DND-41 (cell line): ENCODE data around the gene ST6GALNAC3.
"Not testable (repeated sequence)": the region's sequence is repeated elsewhere in the genome, so short reads cannot be mapped to it uniquely, and the experiment has no call there.

Experiments
- ATAC-seq: fragments of 200-7000 bp; cut with Tn5 transposase; 3 replicates; pipeline ENCODE4 v1.9.1; 2021; ENCODE audit warnings: low read depth; ENCODE audit not compliant: insufficient read depth
- DNase-seq: peaks from one replicate; pipeline ENCODE4 v3.0.0-alpha.2; 2020
- H2AFZ ChIP-seq: 2 replicates; pipeline ENCODE4 v1.6.0; 2012; ENCODE audit warnings: low read depth, low read length
- H3K27ac ChIP-seq: 2 replicates; pipeline ENCODE4 v1.5.1; 2012; ENCODE audit warnings: low read length, inconsistent platforms
- H3K27me3 ChIP-seq: fragments of 200-600 bp; sonication (generic); 2 replicates; pipeline ENCODE4 v1.6.0; 2012; ENCODE audit warnings: low read length, mild to moderate bottlenecking, inconsistent platforms; ENCODE audit not compliant: insufficient read depth, poor library complexity
- H3K36me3 ChIP-seq: 2 replicates; pipeline ENCODE4 v1.5.1; 2012; ENCODE audit warnings: low read length, inconsistent platforms; ENCODE audit not compliant: insufficient read depth
- H3K4me1 ChIP-seq: 2 replicates; pipeline ENCODE4 v1.5.1; 2012; ENCODE audit warnings: mild to moderate bottlenecking, low read length; ENCODE audit not compliant: insufficient read depth
- H3K4me2 ChIP-seq: 2 replicates; pipeline ENCODE4 v1.6.0; 2012; ENCODE audit warnings: mild to moderate bottlenecking, moderate library complexity, low read length, inconsistent platforms; ENCODE audit not compliant: insufficient read depth
- H3K4me3 ChIP-seq, 2 experiments: fragments of 200-600 bp in 1 of 2; shearing (Covaris generic) in 1 of 2; 2 replicates each; pipeline ENCODE4 v1.5.1; 2012 to 2016; ENCODE audit warnings: inconsistent platforms in 2 of 2, low read length in 2 of 2, mild to moderate bottlenecking in 2 of 2, low read depth in 1 of 2, moderate library complexity in 1 of 2
- H3K79me2 ChIP-seq: 2 replicates; pipeline ENCODE4 v1.6.0; 2012; ENCODE audit warnings: low read length, inconsistent platforms; ENCODE audit not compliant: insufficient read depth
- H3K9ac ChIP-seq: 2 replicates; pipeline ENCODE4 v1.6.0; 2012; ENCODE audit warnings: low read depth, mild to moderate bottlenecking, inconsistent platforms, low read length, moderate library complexity
- H3K9me3 ChIP-seq: 2 replicates; pipeline ENCODE4 v1.5.1; 2012; ENCODE audit warnings: low read length, moderate library complexity, mild to moderate bottlenecking, inconsistent platforms; ENCODE audit not compliant: insufficient read depth, severe bottlenecking
- H4K20me1 ChIP-seq: 2 replicates; pipeline ENCODE4 v1.6.0; 2012; ENCODE audit warnings: low read length; ENCODE audit not compliant: insufficient read depth
- CTCF ChIP-seq: IDR thresholded peaks from 2 replicates; pipeline ENCODE4 v1.5.1; 2012; ENCODE audit warnings: borderline replicate concordance, low read length, moderate library complexity, mild to moderate bottlenecking; ENCODE audit not compliant: poor library complexity, severe bottlenecking; ENCODE audit errors: extremely low read depth
- EZH2 ChIP-seq: IDR thresholded peaks from 3 replicates; pipeline ENCODE4 v1.6.1; 2012; ENCODE audit warnings: borderline replicate concordance, low read depth, mild to moderate bottlenecking, moderate library complexity, low read length, inconsistent platforms; ENCODE audit not compliant: severe bottlenecking

Gene ST6GALNAC3

GRCh38 chr1:76121850-76122249 lies 47.3 kb downstream of the ST6GALNAC3 start:
- Histone ChIP-seq H2AFZ (no peak overlapping the region), H3K9me3 (no peaks in the 10 kb centered on the region), H3K4me2 (no peak overlapping the region), H3K36me3 (no peaks in the 10 kb centered on the region), H3K79me2 (no peaks in the 10 kb centered on the region), H3K9ac (no peak overlapping the region), H3K4me1 (no peaks in the 10 kb centered on the region), H4K20me1 (no peaks in the 10 kb centered on the region), H3K27ac (no peak overlapping the region), H3K27me3 (no peaks in the 10 kb centered on the region), H3K4me3 (no peak overlapping the region)
- ATAC-seq (no peak), DNase-seq (no peak)
- TF ChIP-seq CTCF (no peak), EZH2 (no peak)

DNA sequence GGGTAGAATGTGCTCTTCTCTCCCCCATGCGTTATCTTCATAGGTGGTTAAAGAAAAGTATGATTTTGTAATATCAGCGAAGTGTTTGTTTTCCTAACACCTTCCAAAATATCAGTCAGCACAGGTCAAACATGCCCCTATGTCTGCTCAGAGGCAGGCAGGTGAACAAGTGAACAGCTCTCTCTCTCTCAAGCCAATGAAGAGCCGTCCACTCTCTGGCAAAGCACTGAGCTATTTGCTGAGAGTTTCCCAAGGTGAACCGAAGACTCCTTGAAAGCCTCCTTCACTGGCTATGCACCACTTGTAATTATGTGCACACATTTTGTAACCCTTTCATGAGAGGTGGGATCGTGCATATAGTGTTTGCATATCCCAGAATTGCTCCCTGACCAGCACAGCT lies 47.7 kb downstream of the ST6GALNAC3 start:
- Histone ChIP-seq H4K20me1 (no peaks in the 10 kb centered on the region), H3K36me3 (no peaks in the 10 kb centered on the region), H3K27ac (no peak overlapping the region), H3K79me2 (no peaks in the 10 kb centered on the region), H3K9ac (no peak overlapping the region), H3K4me1 (no peaks in the 10 kb centered on the region), H3K4me3 (no peak overlapping the region), H3K9me3 (no peaks in the 10 kb centered on the region), H3K4me2 (no peak overlapping the region), H3K27me3 (no peaks in the 10 kb centered on the region), H2AFZ (no peak overlapping the region)
- no peak for ATAC-seq
- no peak for DNase-seq
- TF ChIP-seq EZH2 (no peak), CTCF (no peak)

GRCh38 chr1:76123411-76124064 lies 49.0 kb downstream of the ST6GALNAC3 start:
- H3K27ac ChIP-seq, H4K20me1 ChIP-seq, ATAC-seq, H3K79me2 ChIP-seq, DNase-seq, H3K4me1 ChIP-seq, H3K36me3 ChIP-seq, H3K4me2 ChIP-seq, H2AFZ ChIP-seq, H3K4me3 ChIP-seq, H3K9ac ChIP-seq, H3K9me3 ChIP-seq, H3K27me3 ChIP-seq: not testable (repeated sequence)

- no peaks in the 10 kb centered on the region for H4K20me1 ChIP-seq
- H3K79me2 ChIP-seq: no peaks in the 10 kb centered on the region
- H2AFZ ChIP-seq: no peak overlapping the region
- H3K27me3 ChIP-seq: no peaks in the 10 kb centered on the region
- ATAC-seq: no peak
- no peaks in the 10 kb centered on the region for H3K9me3 ChIP-seq
- H3K4me2 ChIP-seq: no peak overlapping the region
- no peak overlapping the region for H3K9ac ChIP-seq
- H3K36me3 ChIP-seq: no peaks in the 10 kb centered on the region
- no peak overlapping the region for H3K4me3 ChIP-seq
- TF ChIP-seq EZH2 (no peak), CTCF (no peak)
- H3K4me1 ChIP-seq: no peaks in the 10 kb centered on the region
- H3K27ac ChIP-seq: no peak overlapping the region
- DNase-seq: no peak
These were observed 49.6 kb downstream of the ST6GALNAC3 start for GRCh38 chr1:76124196-76124595.
